GM21576 (cell line): Measurements from ENCODE around the gene KARS1.
"Not testable (repeated sequence)": the region's sequence is repeated elsewhere in the genome, so short reads cannot be mapped to it uniquely, and the experiment has no call there.

Experiments used
- ATAC-seq: cut with Tn5 transposase; IDR thresholded peaks from one replicate; pipeline ENCODE4 v1.9.1; 2021; ENCODE audit warnings: mild to moderate bottlenecking, moderate library complexity; ENCODE audit not compliant: unreplicated experiment

The KARS1 gene

GRCh38 chr16:75626806-75627205, 20.7 kb downstream of the KARS1 start:
- ATAC-seq: no peak

GRCh38 chr16:75624921-75625334, 22.5 kb downstream of the KARS1 start:
- ATAC-seq: no peak

GRCh38 chr16:75622761-75623605, 24.5 kb downstream of the KARS1 start, which contains the start of gene ADAT1:
Gene ADAT1 (minus strand): TSS chr16:75623281. CDS start chr16:75620799, 2,482 bp downstream.
- ATAC-seq: peak; percentile 93

GRCh38 chr16:75621170-75621477, 26.3 kb downstream of the KARS1 start:
- no peak for ATAC-seq

GRCh38 chr16:75620326-75621169, 26.9 kb downstream of the KARS1 start:
- no peak for ATAC-seq

GRCh38 chr16:75618780-75619179, 28.7 kb downstream of the KARS1 start:
- ATAC-seq: no peak

GRCh38 chr16:75617121-75617520, 30.3 kb downstream of the KARS1 start:
- ATAC-seq: no peak

- no peak for ATAC-seq
Observed at GRCh38 chr16:75616521-75617010, 30.9 kb downstream of the KARS1 start.

GRCh38 chr16:75615619-75616018, 31.8 kb downstream of the KARS1 start:
- ATAC-seq: no peak

GRCh38 chr16:75614066-75614897, 33.2 kb downstream of the KARS1 start:
- no peak for ATAC-seq

- no peak for ATAC-seq
Observed at GRCh38 chr16:75606507-75606906, 41.0 kb downstream of the KARS1 start.

GRCh38 chr16:75603241-75603640, 44.2 kb downstream of the KARS1 start:
- no peak for ATAC-seq

- ATAC-seq: no peak
Observed at GRCh38 chr16:75599452-75600277, 47.8 kb downstream of the KARS1 start.

- no peak for ATAC-seq
Observed at GRCh38 chr16:75593825-75594820, 53.3 kb downstream of the KARS1 start.

- ATAC-seq: no peak
Observed at GRCh38 chr16:75593308-75593707, 54.2 kb downstream of the KARS1 start.

- ATAC-seq: not testable (repeated sequence)
Observed at GRCh38 chr16:75591927-75592326, 55.5 kb downstream of the KARS1 start.

GRCh38 chr16:75590920-75591843, 56.3 kb downstream of the KARS1 start:
- no peak for ATAC-seq

GRCh38 chr16:75589306-75589705, 58.2 kb downstream of the KARS1 start:
- ATAC-seq: no peak
